Measurements from ENCODE around the gene NPHS1.

DNA sequence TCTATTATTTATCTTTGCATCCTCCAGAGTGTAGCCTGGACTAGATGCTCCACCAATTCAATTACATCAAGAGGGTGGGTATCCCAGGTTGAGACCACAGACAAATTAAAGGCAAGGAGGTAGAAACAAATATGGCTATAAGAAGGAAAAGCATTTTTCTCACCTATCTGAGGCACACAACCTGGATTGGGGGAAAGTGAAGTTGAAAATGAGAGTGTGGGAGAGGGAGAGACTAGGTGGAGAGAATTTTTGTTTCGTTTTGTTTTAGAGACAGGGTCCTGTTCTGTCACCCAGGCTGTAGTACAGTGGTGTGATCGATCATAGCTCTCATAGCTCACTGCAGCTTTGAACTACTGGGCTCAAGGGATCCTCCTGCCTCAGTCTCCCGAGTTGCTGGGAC lies 33.9 kb downstream of the NPHS1 start:
- TF ChIP-seq CTCF (conservative IDR thresholded peaks at IDR 0.05; ENCODE audit: low read length) = no peak
- TF ChIP-seq EZH2phosphoT487 (IDR thresholded peaks at IDR 0.05; ENCODE audit: borderline replicate concordance) = no peak

All from Loucy (cell line).